Measurements from ENCODE around the gene ZNF678. TPM values are rescaled to one million over a fixed set of nuclear protein-coding genes. Genes with fewer than 3 reads are reported as not detected.

The ZNF678 gene
- total and polyA plus RNA-seq, 3 experiments from 2014 or later, result 4.0 to 8.5 (median 8.2) TPM

- CTCF ChIA-PET, result interaction anchor here (1.2 to 1.3 kb wide), 2 partner anchors 9 to 222 kb away, joined by 3 read pairs; no protein-coding TSS in a partner anchor
- Mint-ChIP-seq H3K27ac (no peak overlapping the region), H3K9me3 (peaks cover 0 to 1% (median 0%) of the 10 kb centered on the region in 5 donors), H3K27me3 (peaks cover 3 to 4% of the 10 kb centered on the region in 2 donors), H3K4me3 (peak overlapping the region; percentile 57 to 81 (median 65)), H3K4me1 (peaks cover 5 to 11% (median 6%) of the 10 kb centered on the region in 3 donors), H3K36me3 (peaks cover 0 to 4% (median 0%) of the 10 kb centered on the region in 3 donors)
- H3K27me3 ChIP-seq (ENCODE audit: insufficient read depth, low read length, poor library complexity, severe bottlenecking), result no peaks in the 10 kb centered on the region
- peaks cover 6% of the 10 kb centered on the region for H3K4me1 ChIP-seq (ENCODE audit: insufficient read depth, low read length)
- DNase-seq, result peak in 2 of 5 donors; percentile 12 to 47
- POLR2A ChIA-PET, result no interaction called here
- no peak overlapping the region for H3K27ac ChIP-seq (ENCODE audit: low read depth, low read length)
- H3K36me3 ChIP-seq (ENCODE audit: insufficient read depth, low read length), result no peaks in the 10 kb centered on the region
- H3K4me3 ChIP-seq (ENCODE audit: low read length), result peak overlapping the region; percentile 43
- no peaks in the 10 kb centered on the region for H3K9me3 ChIP-seq (ENCODE audit: low read length)
Observed at GRCh38 chr1:227541796-227542152, 21.6 kb upstream of the ZNF678 start.

GRCh38 chr1:227542153-227543120 is 20.9 kb upstream of the ZNF678 start:
- no peaks in the 10 kb centered on the region for H3K36me3 ChIP-seq (ENCODE audit: insufficient read depth, low read length)
- POLR2A ChIA-PET, result no interaction called here
- H3K4me3 Mint-ChIP-seq, result peak overlapping the region; percentile 51 to 77 (median 68)
- peaks cover 0 to 3% of the 10 kb centered on the region in 2 donors for H3K27me3 Mint-ChIP-seq
- H3K27ac ChIP-seq (ENCODE audit: low read depth, low read length), result no peak overlapping the region
- H3K4me1 ChIP-seq (ENCODE audit: insufficient read depth, low read length), result peaks cover 6% of the 10 kb centered on the region
- DNase-seq, result peak; percentile 79 to 91 (median 86)
- CTCF ChIA-PET, result interaction anchor here (0.6 to 1.7 kb wide), 27 partner anchors 8 to 1232 kb away, joined by 3 to 18 read pairs (median 3); partner anchors contain the start of gene ZNF678
- no peaks in the 10 kb centered on the region for H3K9me3 ChIP-seq (ENCODE audit: low read length)
- no peaks in the 10 kb centered on the region for H3K9me3 Mint-ChIP-seq
- peaks cover 5 to 11% (median 6%) of the 10 kb centered on the region in 3 donors for H3K4me1 Mint-ChIP-seq
- H3K4me3 ChIP-seq (ENCODE audit: low read length), result peak overlapping the region; percentile 43
- H3K27me3 ChIP-seq (ENCODE audit: insufficient read depth, low read length, poor library complexity, severe bottlenecking), result no peaks in the 10 kb centered on the region
- peak overlapping the region in 6 of 8 donors; percentile 42 to 82 (median 72) for H3K27ac Mint-ChIP-seq
- no peaks in the 10 kb centered on the region for H3K36me3 Mint-ChIP-seq

- H3K4me3 ChIP-seq (ENCODE audit: low read length), result no peak overlapping the region
- H3K36me3 ChIP-seq (ENCODE audit: insufficient read depth, low read length), result no peaks in the 10 kb centered on the region
- H3K27me3 ChIP-seq (ENCODE audit: insufficient read depth, low read length, poor library complexity, severe bottlenecking), result no peaks in the 10 kb centered on the region
- no peaks in the 10 kb centered on the region for H3K9me3 Mint-ChIP-seq
- no peaks in the 10 kb centered on the region for H3K27me3 Mint-ChIP-seq
- no peaks in the 10 kb centered on the region for H3K36me3 Mint-ChIP-seq
- POLR2A ChIA-PET, result no interaction called here
- CTCF ChIA-PET, result interaction anchor here (0.6 to 1.7 kb wide), 15 partner anchors 7 to 410 kb away, joined by 3 to 18 read pairs (median 4); partner anchors contain the start of gene ZNF678
- no peaks in the 10 kb centered on the region for H3K9me3 ChIP-seq (ENCODE audit: low read length)
- H3K4me1 Mint-ChIP-seq, result peaks cover 5 to 11% (median 6%) of the 10 kb centered on the region in 3 donors
- H3K27ac Mint-ChIP-seq, result peak overlapping the region in 5 of 8 donors; percentile 42 to 82 (median 80)
- DNase-seq, result no peak
- H3K27ac ChIP-seq (ENCODE audit: low read depth, low read length), result no peak overlapping the region
- peak overlapping the region; percentile 54 to 77 (median 68) for H3K4me3 Mint-ChIP-seq
- H3K4me1 ChIP-seq (ENCODE audit: insufficient read depth, low read length), result peaks cover 6% of the 10 kb centered on the region
Observed at GRCh38 chr1:227543283-227544066, 19.9 kb upstream of the ZNF678 start.

GRCh38 chr1:227544067-227545050 is 19.0 kb upstream of the ZNF678 start:
- H3K4me3 ChIP-seq (ENCODE audit: low read length), result no peak overlapping the region
- H3K4me1 ChIP-seq (ENCODE audit: insufficient read depth, low read length), result peaks cover 6% of the 10 kb centered on the region
- ChIA-PET CTCF (interaction anchor here (0.8 to 1.7 kb wide), 3 partner anchors 13 to 409 kb away, joined by 3 to 4 read pairs (median 4); no protein-coding TSS in a partner anchor), POLR2A (no interaction called here)
- no peaks in the 10 kb centered on the region for H3K9me3 ChIP-seq (ENCODE audit: low read length)
- Mint-ChIP-seq H3K36me3 (no peaks in the 10 kb centered on the region), H3K27me3 (peaks cover 0 to 3% of the 10 kb centered on the region in 2 donors), H3K27ac (peak overlapping the region in 1 of 8 donors; percentile 38), H3K9me3 (no peaks in the 10 kb centered on the region), H3K4me1 (peaks cover 5 to 11% (median 6%) of the 10 kb centered on the region in 3 donors), H3K4me3 (peak overlapping the region in 2 of 7 donors; percentile 12 to 70)
- peak in 1 of 5 donors; percentile 43 for DNase-seq
- H3K36me3 ChIP-seq (ENCODE audit: insufficient read depth, low read length), result no peaks in the 10 kb centered on the region
- no peak overlapping the region for H3K27ac ChIP-seq (ENCODE audit: low read depth, low read length)
- no peaks in the 10 kb centered on the region for H3K27me3 ChIP-seq (ENCODE audit: insufficient read depth, low read length, poor library complexity, severe bottlenecking)

- Mint-ChIP-seq H3K9me3 (peaks cover 0 to under 1% (median 0%) of the 10 kb centered on the region in 5 donors), H3K4me3 (no peak overlapping the region), H3K27me3 (peaks cover 5 to 8% of the 10 kb centered on the region in 2 donors), H3K4me1 (peaks cover 5 to 11% (median 6%) of the 10 kb centered on the region in 3 donors), H3K36me3 (peaks cover 0 to 2% (median 0%) of the 10 kb centered on the region in 3 donors), H3K27ac (peak overlapping the region in 3 of 8 donors; percentile 19 to 91 (median 51))
- POLR2A ChIA-PET, result no interaction called here
- no peak for DNase-seq
- Histone ChIP-seq H3K27ac (ENCODE audit: low read depth, low read length) (no peak overlapping the region), H3K4me3 (ENCODE audit: low read length) (no peak overlapping the region), H3K27me3 (ENCODE audit: insufficient read depth, low read length, poor library complexity, severe bottlenecking) (no peaks in the 10 kb centered on the region), H3K4me1 (ENCODE audit: insufficient read depth, low read length) (peaks cover 6% of the 10 kb centered on the region), H3K36me3 (ENCODE audit: insufficient read depth, low read length) (no peaks in the 10 kb centered on the region), H3K9me3 (ENCODE audit: low read length) (no peaks in the 10 kb centered on the region)
- CTCF ChIA-PET, result interaction anchor here (1.3 kb wide), 1 partner anchor 217 kb away, joined by 4 read pairs; no protein-coding TSS in a partner anchor
Observed at GRCh38 chr1:227545361-227545760, 18.0 kb upstream of the ZNF678 start.

- Mint-ChIP-seq H3K4me3 (no peak overlapping the region), H3K27ac (no peak overlapping the region), H3K27me3 (peaks cover 8 to 15% of the 10 kb centered on the region in 2 donors), H3K9me3 (peaks cover 3 to 6% (median 4%) of the 10 kb centered on the region in 5 donors), H3K4me1 (peaks cover 5 to 11% (median 6%) of the 10 kb centered on the region in 3 donors), H3K36me3 (peaks cover 0 to 4% (median 2%) of the 10 kb centered on the region in 3 donors)
- ChIA-PET CTCF (no interaction called here), POLR2A (no interaction called here)
- Histone ChIP-seq H3K4me1 (ENCODE audit: insufficient read depth, low read length) (peaks cover 6% of the 10 kb centered on the region), H3K36me3 (ENCODE audit: insufficient read depth, low read length) (no peaks in the 10 kb centered on the region), H3K4me3 (ENCODE audit: low read length) (no peak overlapping the region), H3K9me3 (ENCODE audit: low read length) (no peaks in the 10 kb centered on the region), H3K27ac (ENCODE audit: low read depth, low read length) (no peak overlapping the region), H3K27me3 (ENCODE audit: insufficient read depth, low read length, poor library complexity, severe bottlenecking) (no peaks in the 10 kb centered on the region)
- no peak for DNase-seq
Observed at GRCh38 chr1:227546059-227546458, 17.3 kb upstream of the ZNF678 start.

All from CD8-positive, alpha-beta memory T cell (primary cell).